Frontal cortex (tissue), 4 donors: ENCODE data around the gene ZNF654. TPM values are rescaled to one million over a fixed set of nuclear protein-coding genes. Genes with fewer than 3 reads are reported as not detected.
"Not testable (repeated sequence)": the region's sequence is repeated elsewhere in the genome, so short reads cannot be mapped to it uniquely, and the experiment has no call there.

Source experiments
- DNase-seq, 2 donors: peaks; one replicate each; pipeline ENCODE4 v3.0.0; 2012; ENCODE audit warnings: low spot score in 2 of 2
- FAIRE-seq: peaks from 2 replicates; lab custom pipeline; 2012; peaks lifted over from hg19 to GRCh38; lab: Jason Lieb, UNC
- total RNA-seq: library from RNA; depleted of rRNA; stranded (reverse); fragments of >200 nt; gene quantifications from one replicate; pipeline ENCODE4 v1.2.3, GENCODE V29; 2014
- donor health status: control.
- donor health status: control.
- donor health status: control.

ZNF654 gene
- total RNA-seq, 1 donor from 2014 or later: 35.1 TPM

GRCh38 chr3:88058306-88058580 is 812 bp upstream of the ZNF654 start:
- FAIRE-seq: no peak

GRCh38 chr3:88059380-88060170 is 520 bp downstream of the ZNF654 start:
- DNase-seq (peak; percentile 10 to 16), FAIRE-seq (no peak)

More at GRCh38 chr3:88058306-88058580, 812 bp upstream of the ZNF654 start:
- DNase-seq: no peak

- no peak for FAIRE-seq
- no peak for DNase-seq
Observed at GRCh38 chr3:88061746-88062145, 2.7 kb downstream of the ZNF654 start.

- DNase-seq (no peak), FAIRE-seq (no peak)
Observed at GRCh38 chr3:88075072-88075471, 16.0 kb downstream of the ZNF654 start.

- DNase-seq (no peak), FAIRE-seq (no peak)
Observed at GRCh38 chr3:88075497-88075896, 16.4 kb downstream of the ZNF654 start.

- FAIRE-seq (no peak), DNase-seq (no peak)
Observed at GRCh38 chr3:88076712-88077111, 17.7 kb downstream of the ZNF654 start.

- DNase-seq (no peak), FAIRE-seq (no peak)
Observed at GRCh38 chr3:88078932-88079331, 19.9 kb downstream of the ZNF654 start.

GRCh38 chr3:88082854-88083253 is 23.8 kb downstream of the ZNF654 start:
- DNase-seq: no peak
- FAIRE-seq: no peak

GRCh38 chr3:88084097-88084501 is 25.0 kb downstream of the ZNF654 start:
- DNase-seq: no peak
- FAIRE-seq: no peak

GRCh38 chr3:88090681-88091080 is 31.6 kb downstream of the ZNF654 start:
- FAIRE-seq: no peak

GRCh38 chr3:88092270-88092669 is 33.2 kb downstream of the ZNF654 start:
- DNase-seq (no peak), FAIRE-seq (peak; percentile 43)

More at GRCh38 chr3:88090681-88091080, 31.6 kb downstream of the ZNF654 start:
- DNase-seq: no peak

GRCh38 chr3:88093266-88093665 is 34.2 kb downstream of the ZNF654 start:
- FAIRE-seq (no peak), DNase-seq (no peak)

GRCh38 chr3:88101142-88101541 is 42.1 kb downstream of the ZNF654 start:
- DNase-seq (no peak), FAIRE-seq (no peak)

GRCh38 chr3:88105325-88105724 is 46.3 kb downstream of the ZNF654 start:
- DNase-seq: no peak
- FAIRE-seq: no peak

- FAIRE-seq (no peak), DNase-seq (no peak)
Observed at GRCh38 chr3:88112289-88112688, 53.2 kb downstream of the ZNF654 start.

- FAIRE-seq (peak; percentile 43), DNase-seq (peak; percentile 2 to 22)
Observed at GRCh38 chr3:88113311-88114162, 54.5 kb downstream of the ZNF654 start.

- FAIRE-seq (no peak), DNase-seq (no peak)
Observed at GRCh38 chr3:88114878-88115549, 56.0 kb downstream of the ZNF654 start.

GRCh38 chr3:88117683-88118082 is 58.6 kb downstream of the ZNF654 start:
- FAIRE-seq (no peak), DNase-seq (no peak)

- FAIRE-seq, DNase-seq: not testable (repeated sequence)
Observed at GRCh38 chr3:88118603-88119002, 59.5 kb downstream of the ZNF654 start.

GRCh38 chr3:88123526-88123925 is 64.5 kb downstream of the ZNF654 start:
- FAIRE-seq (no peak), DNase-seq (no peak)

GRCh38 chr3:88131695-88132094 is 72.6 kb downstream of the ZNF654 start:
- FAIRE-seq (no peak), DNase-seq (no peak)
